Right lobe of liver (tissue), 4 donors: ENCODE measurements around the gene ZSWIM9.

Source experiments
- CTCF ChIP-seq, 4 donors: fragments of 200-600 bp in 3 of 4; fragments of 450-650 bp in 1 of 4; IDR thresholded peaks; one replicate each; pipeline versions ENCODE4 v1.5.1 to v1.8.0; 2016 to 2022; ENCODE audit warnings: antibody characterized with exemption in 4 of 4, mild to moderate bottlenecking in 2 of 4
- POLR2A ChIP-seq: fragments of 450-650 bp; IDR thresholded peaks from one replicate; pipeline ENCODE4 v1.6.1; 2017; ENCODE audit warnings: antibody characterized with exemption, mild to moderate bottlenecking
- donor health status: DM: no; HTN: no; CAD: no.
- donor health status: DM: no; HTN: no; CAD: no.
- donor health status: DM: no; HTN: yes; CAD: no.

- TF ChIP-seq CTCF (IDR thresholded peaks at IDR 0.05) (no peak), POLR2A (no peak)
These were observed 5.7 kb downstream of the ZSWIM9 start for GRCh38 chr19:48176226-48176625.
